ENCODE data around the gene TMEM238. TPM values are rescaled to one million over a fixed set of nuclear protein-coding genes. Genes with fewer than 3 reads are reported as not detected.

TMEM238 gene
- total RNA-seq, 2 donors from 2014 or later = 7.2 to 11.5 TPM

DNA sequence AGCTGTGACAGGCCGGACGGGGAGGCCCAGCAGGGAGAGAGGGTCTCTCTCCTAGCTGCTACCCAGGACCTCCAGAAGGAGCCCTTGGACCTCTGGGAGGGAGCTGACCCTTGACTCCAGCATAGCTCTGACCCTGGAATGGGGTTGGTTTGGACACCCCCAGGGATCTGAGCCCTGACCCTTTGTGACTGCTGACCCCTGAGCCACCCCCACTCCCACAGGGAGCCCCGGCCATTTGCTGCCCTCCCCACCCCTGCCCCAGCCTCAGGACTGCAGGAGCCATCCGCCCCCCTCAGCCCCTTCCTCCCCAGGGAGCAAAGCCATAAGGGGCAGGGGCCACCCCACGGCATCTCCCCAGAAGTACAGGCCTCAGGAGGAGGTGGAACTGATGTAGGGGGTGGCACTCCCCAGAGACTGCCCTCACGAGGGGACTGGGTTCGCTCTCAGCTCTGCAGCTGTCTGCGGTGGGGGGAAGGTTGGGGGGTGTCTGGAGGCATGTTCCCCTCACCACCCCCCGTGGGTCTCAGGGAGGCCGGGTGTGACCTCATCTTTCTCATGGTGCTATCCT, 36.6 kb downstream of the TMEM238 start:
- H3K27ac Mint-ChIP-seq = no peak overlapping the region
- ATAC-seq (replicated peaks) = no peak
- peaks cover 20% of the 10 kb centered on the region for H3K36me3 Mint-ChIP-seq (ENCODE audit: low read depth)
- H3K27me3 Mint-ChIP-seq = peaks cover 15% of the 10 kb centered on the region
- H3K9me3 Mint-ChIP-seq = no peaks in the 10 kb centered on the region
- no peak overlapping the region for H3K4me3 Mint-ChIP-seq
- H3K4me1 Mint-ChIP-seq = peaks cover 8% of the 10 kb centered on the region

DNA sequence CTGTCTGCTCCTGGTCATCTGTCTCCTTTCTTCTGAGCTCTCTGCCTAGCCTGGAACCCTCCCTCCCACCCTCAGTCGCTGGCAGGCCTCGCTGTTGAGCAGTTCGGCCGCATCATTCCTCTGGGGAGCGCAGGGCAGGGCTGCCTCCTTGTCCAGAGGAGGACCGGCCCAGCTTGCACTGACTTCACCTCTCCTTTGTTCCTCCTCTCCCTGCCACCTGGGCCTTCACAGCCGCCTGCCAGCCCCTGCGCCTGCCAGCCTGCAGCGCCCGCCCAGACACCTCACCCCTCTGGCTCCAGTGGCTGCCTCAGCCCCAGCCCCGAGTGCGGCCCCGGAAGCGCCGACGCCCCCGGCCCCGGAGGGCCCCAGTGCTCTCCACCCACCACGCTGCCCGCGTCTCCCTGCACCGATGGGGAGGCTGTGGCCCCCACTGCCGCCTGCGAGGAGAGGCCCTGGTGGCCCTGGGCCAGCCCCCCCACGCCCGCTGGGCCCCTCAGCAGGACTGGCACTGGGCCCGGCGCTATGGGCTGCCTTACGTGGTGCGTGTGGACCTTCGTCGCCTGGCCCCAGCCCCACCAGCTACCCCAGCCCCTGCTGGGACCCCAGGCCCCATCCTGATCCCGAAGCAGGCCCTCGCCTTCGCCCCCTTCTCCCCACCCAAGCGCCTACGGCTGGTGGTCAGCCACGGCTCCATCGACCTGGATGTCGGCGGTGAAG, 37.2 kb downstream of the TMEM238 start:
- Mint-ChIP-seq H3K36me3 (ENCODE audit: low read depth) (peaks cover 20% of the 10 kb centered on the region), H3K27me3 (peaks cover 9% of the 10 kb centered on the region), H3K9me3 (no peaks in the 10 kb centered on the region), H3K4me1 (peaks cover 7% of the 10 kb centered on the region), H3K27ac (no peak overlapping the region), H3K4me3 (no peak overlapping the region)
- ATAC-seq (replicated peaks) = no peak

GRCh38 chr19:55345818-55346724, 38.0 kb downstream of the TMEM238 start:
- Mint-ChIP-seq H3K36me3 (ENCODE audit: low read depth) (peaks cover 20% of the 10 kb centered on the region), H3K9me3 (no peaks in the 10 kb centered on the region), H3K4me1 (peaks cover 5% of the 10 kb centered on the region), H3K27me3 (peaks cover under 1% of the 10 kb centered on the region), H3K4me3 (no peak overlapping the region), H3K27ac (no peak overlapping the region)
- ATAC-seq (replicated peaks) = no peak

- Mint-ChIP-seq H3K27me3 (no peaks in the 10 kb centered on the region), H3K9me3 (no peaks in the 10 kb centered on the region), H3K4me1 (peaks cover 5% of the 10 kb centered on the region), H3K36me3 (ENCODE audit: low read depth) (peaks cover 20% of the 10 kb centered on the region), H3K27ac (no peak overlapping the region), H3K4me3 (no peak overlapping the region)
- ATAC-seq (replicated peaks) = no peak
Measured at GRCh38 chr19:55345101-55345817, 38.8 kb downstream of the TMEM238 start.

- H3K4me3 Mint-ChIP-seq = no peak overlapping the region
- peaks cover 24% of the 10 kb centered on the region for H3K36me3 Mint-ChIP-seq (ENCODE audit: low read depth)
- H3K27ac Mint-ChIP-seq = no peak overlapping the region
- H3K4me1 Mint-ChIP-seq = peaks cover 5% of the 10 kb centered on the region
- no peaks in the 10 kb centered on the region for H3K9me3 Mint-ChIP-seq
- no peak for ATAC-seq (replicated peaks)
- no peaks in the 10 kb centered on the region for H3K27me3 Mint-ChIP-seq
Measured at GRCh38 chr19:55344444-55344843, 39.6 kb downstream of the TMEM238 start.

GRCh38 chr19:55341595-55342531, 42.2 kb downstream of the TMEM238 start:
- no peak for ATAC-seq (replicated peaks)
- H3K27me3 Mint-ChIP-seq = peaks cover 3% of the 10 kb centered on the region
- peaks cover 10% of the 10 kb centered on the region for H3K4me1 Mint-ChIP-seq
- peak overlapping the region; percentile 99 for H3K27ac Mint-ChIP-seq
- H3K4me3 Mint-ChIP-seq = peak overlapping the region; percentile 89
- H3K9me3 Mint-ChIP-seq = no peaks in the 10 kb centered on the region
- H3K36me3 Mint-ChIP-seq (ENCODE audit: low read depth) = peaks cover 32% of the 10 kb centered on the region

- Mint-ChIP-seq H3K27me3 (peaks cover 3% of the 10 kb centered on the region), H3K9me3 (no peaks in the 10 kb centered on the region), H3K27ac (peak overlapping the region; percentile 99), H3K4me1 (peaks cover 10% of the 10 kb centered on the region), H3K36me3 (ENCODE audit: low read depth) (peaks cover 32% of the 10 kb centered on the region), H3K4me3 (peak overlapping the region; percentile 89)
- no peak for ATAC-seq (replicated peaks)
Measured at GRCh38 chr19:55341171-55341588, 42.9 kb downstream of the TMEM238 start.

DNA sequence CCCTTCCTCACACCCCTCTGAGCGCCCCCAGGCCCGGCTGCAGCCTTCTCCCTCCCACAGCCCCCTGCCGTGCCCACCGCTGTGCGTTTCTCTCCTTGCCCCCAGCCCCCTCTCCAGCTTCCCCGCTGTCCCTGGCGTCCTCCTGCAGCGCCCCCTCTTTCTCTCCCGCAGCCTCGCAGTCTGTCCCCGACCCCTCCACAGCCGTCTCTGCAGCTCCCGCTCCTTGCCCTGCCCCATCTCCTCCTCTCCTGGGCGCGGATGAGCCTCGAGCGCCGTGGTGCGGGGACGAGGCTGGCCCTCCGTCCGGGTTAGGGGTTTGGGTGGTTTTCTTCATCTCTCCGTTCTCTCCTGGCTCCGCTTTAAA, 43.3 kb downstream of the TMEM238 start:
- H3K27me3 Mint-ChIP-seq = peaks cover 3% of the 10 kb centered on the region
- peaks cover 32% of the 10 kb centered on the region for H3K36me3 Mint-ChIP-seq (ENCODE audit: low read depth)
- no peak for ATAC-seq (replicated peaks)
- H3K4me1 Mint-ChIP-seq = peaks cover 10% of the 10 kb centered on the region
- H3K4me3 Mint-ChIP-seq = peak overlapping the region; percentile 89
- no peaks in the 10 kb centered on the region for H3K9me3 Mint-ChIP-seq
- H3K27ac Mint-ChIP-seq = peak overlapping the region; percentile 99

GRCh38 chr19:55339889-55340783, 44.0 kb downstream of the TMEM238 start:
- peak overlapping the region; percentile 99 for H3K27ac Mint-ChIP-seq
- H3K27me3 Mint-ChIP-seq = peaks cover 3% of the 10 kb centered on the region
- ATAC-seq (replicated peaks) = no peak
- peaks cover 10% of the 10 kb centered on the region for H3K4me1 Mint-ChIP-seq
- peaks cover 28% of the 10 kb centered on the region for H3K36me3 Mint-ChIP-seq (ENCODE audit: low read depth)
- no peaks in the 10 kb centered on the region for H3K9me3 Mint-ChIP-seq
- peak overlapping the region; percentile 89 for H3K4me3 Mint-ChIP-seq

- peak within 1 kb of the TSS; percentile 89 for H3K4me3 Mint-ChIP-seq
- peaks cover 21% of the 10 kb centered on the region for H3K36me3 Mint-ChIP-seq (ENCODE audit: low read depth)
- H3K27me3 Mint-ChIP-seq = peaks cover 3% of the 10 kb centered on the region
- ATAC-seq (replicated peaks) = peak; percentile 86
- no peaks in the 10 kb centered on the region for H3K9me3 Mint-ChIP-seq
- H3K27ac Mint-ChIP-seq = peak within 1 kb of the TSS; percentile 99
- H3K4me1 Mint-ChIP-seq = peaks cover 10% of the 10 kb centered on the region
Measured at GRCh38 chr19:55339105-55339888, 44.8 kb downstream of the TMEM238 start, which contains the start of gene KMT5C. TSS of gene KMT5C (plus strand) at chr19:55339876. CDS start at chr19:55341937, 2,061 bp downstream.

- no peak for ATAC-seq (replicated peaks)
- Mint-ChIP-seq H3K4me3 (no peak overlapping the region), H3K4me1 (peaks cover 5% of the 10 kb centered on the region), H3K27ac (no peak overlapping the region), H3K27me3 (peaks cover 8% of the 10 kb centered on the region), H3K36me3 (ENCODE audit: low read depth) (peaks cover 12% of the 10 kb centered on the region), H3K9me3 (no peaks in the 10 kb centered on the region)
Measured at GRCh38 chr19:55336101-55336500, 48.0 kb downstream of the TMEM238 start.

DNA sequence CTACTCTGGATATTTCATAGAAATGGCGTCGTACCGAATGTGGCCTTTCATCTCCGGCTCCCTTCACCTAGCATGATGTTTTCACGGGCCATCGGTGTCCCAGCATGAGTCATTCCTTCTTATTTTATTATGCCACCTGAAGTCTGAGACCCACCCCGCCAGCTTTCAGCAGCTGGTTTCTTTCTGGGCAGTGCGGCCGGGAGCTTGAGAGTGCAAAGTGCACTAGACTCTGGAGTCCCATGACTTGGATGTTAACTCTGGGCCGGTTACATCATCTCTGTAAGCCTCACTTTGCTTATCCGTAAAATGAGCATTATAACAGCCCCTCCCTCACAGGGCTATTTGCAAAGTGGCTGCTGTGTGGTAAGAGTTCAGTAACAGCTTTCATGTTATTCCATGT, 50.2 kb downstream of the TMEM238 start:
- Mint-ChIP-seq H3K9me3 (no peaks in the 10 kb centered on the region), H3K4me3 (no peak overlapping the region), H3K27me3 (peaks cover 11% of the 10 kb centered on the region), H3K36me3 (ENCODE audit: low read depth) (peaks cover 5% of the 10 kb centered on the region), H3K27ac (no peak overlapping the region), H3K4me1 (peaks cover 5% of the 10 kb centered on the region)
- no peak for ATAC-seq (replicated peaks)
